Measurements from ENCODE around the gene WNT10A.

DNA sequence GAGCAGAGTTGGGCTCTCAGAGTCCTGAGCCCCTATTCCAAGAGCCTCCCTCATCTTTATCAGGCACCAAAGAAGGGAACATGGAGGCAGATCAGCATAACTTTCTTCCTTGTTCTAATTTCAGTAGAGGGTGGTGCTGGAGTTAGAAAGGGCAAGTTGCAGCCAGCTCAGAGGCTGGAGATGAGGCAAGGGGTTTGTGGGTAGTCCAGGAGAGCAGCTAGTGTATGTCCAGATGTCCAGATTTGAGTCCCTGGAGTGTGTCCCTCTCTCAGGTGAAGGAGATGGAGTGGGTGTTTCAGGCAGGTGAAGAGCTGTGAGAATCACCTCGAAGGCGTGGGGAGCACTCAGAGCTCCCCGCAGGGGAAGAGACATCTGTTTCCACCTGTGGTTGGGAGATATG lies 48.6 kb upstream of the WNT10A start:
- TF ChIP-seq, protein P1, sequence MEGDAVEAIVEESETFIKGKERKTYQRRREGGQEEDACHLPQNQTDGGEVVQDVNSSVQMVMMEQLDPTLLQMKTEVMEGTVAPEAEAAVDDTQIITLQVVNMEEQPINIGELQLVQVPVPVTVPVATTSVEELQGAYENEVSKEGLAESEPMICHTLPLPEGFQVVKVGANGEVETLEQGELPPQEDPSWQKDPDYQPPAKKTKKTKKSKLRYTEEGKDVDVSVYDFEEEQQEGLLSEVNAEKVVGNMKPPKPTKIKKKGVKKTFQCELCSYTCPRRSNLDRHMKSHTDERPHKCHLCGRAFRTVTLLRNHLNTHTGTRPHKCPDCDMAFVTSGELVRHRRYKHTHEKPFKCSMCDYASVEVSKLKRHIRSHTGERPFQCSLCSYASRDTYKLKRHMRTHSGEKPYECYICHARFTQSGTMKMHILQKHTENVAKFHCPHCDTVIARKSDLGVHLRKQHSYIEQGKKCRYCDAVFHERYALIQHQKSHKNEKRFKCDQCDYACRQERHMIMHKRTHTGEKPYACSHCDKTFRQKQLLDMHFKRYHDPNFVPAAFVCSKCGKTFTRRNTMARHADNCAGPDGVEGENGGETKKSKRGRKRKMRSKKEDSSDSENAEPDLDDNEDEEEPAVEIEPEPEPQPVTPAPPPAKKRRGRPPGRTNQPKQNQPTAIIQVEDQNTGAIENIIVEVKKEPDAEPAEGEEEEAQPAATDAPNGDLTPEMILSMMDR (conservative IDR thresholded peaks at IDR 0.05; ENCODE audit: low read depth, low read length) = no peak
- no peak for TF ChIP-seq EZH2 (IDR thresholded peaks at IDR 0.05; ENCODE audit: borderline replicate concordance, low read depth, low read length, poor library complexity, severe bottlenecking)

Data from A673 (cell line).